Type B pancreatic cell (in vitro differentiated cells): ENCODE results near the gene TRIM71. TPM values are rescaled to one million over a fixed set of nuclear protein-coding genes. Genes with fewer than 3 reads are reported as not detected.
A peak's percentile ranks its signal among the peaks of the same experiment; 100 is the strongest.

Source experiments
- DNase-seq: peaks from one replicate; pipeline ENCODE4 v3.0.0; 2021; ENCODE audit warnings: mixed read lengths; ENCODE audit not compliant: unreplicated experiment; ENCODE audit errors: extremely low spot score
- H3K27ac Mint-ChIP-seq: 2 replicates; pipeline ENCODE4 v1.8.0; 2021; ENCODE audit warnings: mild to moderate bottlenecking, mixed read lengths
- H3K27me3 Mint-ChIP-seq: 2 replicates; pipeline ENCODE4 v1.8.0; 2021; ENCODE audit warnings: mixed read lengths
- H3K36me3 Mint-ChIP-seq: 2 replicates; pipeline ENCODE4 v1.8.0; 2021; ENCODE audit warnings: mixed read lengths
- H3K4me1 Mint-ChIP-seq: one replicate; pipeline ENCODE4 v1.8.0; 2021; ENCODE audit warnings: mixed read lengths; ENCODE audit not compliant: unreplicated experiment
- H3K4me3 Mint-ChIP-seq: 2 replicates; pipeline ENCODE4 v1.8.0; 2021; ENCODE audit warnings: mild to moderate bottlenecking, mixed read lengths
- H3K9me3 Mint-ChIP-seq: 2 replicates; pipeline ENCODE4 v1.8.0; 2021; ENCODE audit warnings: mixed read lengths
- total RNA-seq: library from RNA; stranded (reverse); gene quantifications from 2 replicates; pipeline ENCODE4 v1.2.1, GENCODE V29; 2021; ENCODE audit warnings: low replicate concordance
- TF ChIP-seq, protein P1 (sequence below): fragments of 200-600 bp; sonication (generic); conservative IDR thresholded peaks from 2 replicates; pipeline ENCODE4 v1.5.0; 2021; ENCODE audit warnings: antibody characterized with exemption, mild to moderate bottlenecking

TRIM71 gene
- total RNA-seq, 1 donor from 2014 or later = 26.5 TPM

DNA sequence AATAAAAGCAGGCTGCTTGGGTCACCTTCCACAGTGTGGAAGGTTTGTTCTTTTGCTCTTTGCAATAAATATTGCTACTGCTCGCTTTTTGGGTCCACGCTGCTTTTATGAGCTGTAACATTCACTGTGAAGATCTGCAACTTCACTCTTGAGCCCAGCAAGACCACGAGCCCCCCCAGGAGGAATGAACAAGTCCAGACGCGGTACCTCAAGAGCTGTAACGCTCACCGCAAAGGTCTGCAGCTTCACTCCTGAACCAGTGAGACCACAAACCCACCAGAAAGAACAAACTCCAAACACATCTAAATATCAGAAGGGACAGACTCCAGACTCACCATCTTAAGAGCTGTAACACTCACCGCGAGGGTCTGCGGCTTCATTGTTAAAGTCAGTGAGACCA lies 86.2 kb downstream of the TRIM71 start:
- Mint-ChIP-seq H3K27me3 (no peaks in the 10 kb centered on the region), H3K27ac (no peak overlapping the region), H3K4me3 (peak overlapping the region; percentile 22), H3K9me3 (no peaks in the 10 kb centered on the region), H3K4me1 (no peaks in the 10 kb centered on the region), H3K36me3 (no peaks in the 10 kb centered on the region)
- DNase-seq = no peak
- TF ChIP-seq, protein P1, sequence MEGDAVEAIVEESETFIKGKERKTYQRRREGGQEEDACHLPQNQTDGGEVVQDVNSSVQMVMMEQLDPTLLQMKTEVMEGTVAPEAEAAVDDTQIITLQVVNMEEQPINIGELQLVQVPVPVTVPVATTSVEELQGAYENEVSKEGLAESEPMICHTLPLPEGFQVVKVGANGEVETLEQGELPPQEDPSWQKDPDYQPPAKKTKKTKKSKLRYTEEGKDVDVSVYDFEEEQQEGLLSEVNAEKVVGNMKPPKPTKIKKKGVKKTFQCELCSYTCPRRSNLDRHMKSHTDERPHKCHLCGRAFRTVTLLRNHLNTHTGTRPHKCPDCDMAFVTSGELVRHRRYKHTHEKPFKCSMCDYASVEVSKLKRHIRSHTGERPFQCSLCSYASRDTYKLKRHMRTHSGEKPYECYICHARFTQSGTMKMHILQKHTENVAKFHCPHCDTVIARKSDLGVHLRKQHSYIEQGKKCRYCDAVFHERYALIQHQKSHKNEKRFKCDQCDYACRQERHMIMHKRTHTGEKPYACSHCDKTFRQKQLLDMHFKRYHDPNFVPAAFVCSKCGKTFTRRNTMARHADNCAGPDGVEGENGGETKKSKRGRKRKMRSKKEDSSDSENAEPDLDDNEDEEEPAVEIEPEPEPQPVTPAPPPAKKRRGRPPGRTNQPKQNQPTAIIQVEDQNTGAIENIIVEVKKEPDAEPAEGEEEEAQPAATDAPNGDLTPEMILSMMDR = no peak

DNA sequence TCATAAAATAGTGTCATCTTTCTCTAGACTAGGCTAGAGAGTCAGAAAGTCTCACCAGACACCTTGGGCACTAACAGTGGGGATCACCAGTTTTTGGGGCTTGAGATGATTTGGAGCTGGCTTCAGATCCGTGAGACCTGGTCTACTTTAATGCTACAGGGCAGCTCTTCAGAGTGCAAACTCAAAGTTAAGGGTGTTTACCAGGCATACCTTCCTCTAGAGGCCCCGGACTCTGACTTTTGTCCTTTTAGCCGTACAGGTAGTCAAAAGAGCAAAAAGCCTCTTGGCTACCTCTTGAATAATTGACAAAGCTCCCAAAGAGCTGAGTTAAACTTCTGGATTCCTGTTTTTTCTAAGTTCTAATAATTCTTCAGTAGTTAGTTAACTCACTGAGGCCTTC lies 92.2 kb downstream of the TRIM71 start:
- Mint-ChIP-seq H3K4me3 (no peak overlapping the region), H3K27ac (no peak overlapping the region), H3K4me1 (peaks cover 6% of the 10 kb centered on the region), H3K9me3 (peaks cover 8% of the 10 kb centered on the region), H3K36me3 (no peaks in the 10 kb centered on the region), H3K27me3 (no peaks in the 10 kb centered on the region)
- TF ChIP-seq, protein P1 = no peak
- no peak for DNase-seq

DNA sequence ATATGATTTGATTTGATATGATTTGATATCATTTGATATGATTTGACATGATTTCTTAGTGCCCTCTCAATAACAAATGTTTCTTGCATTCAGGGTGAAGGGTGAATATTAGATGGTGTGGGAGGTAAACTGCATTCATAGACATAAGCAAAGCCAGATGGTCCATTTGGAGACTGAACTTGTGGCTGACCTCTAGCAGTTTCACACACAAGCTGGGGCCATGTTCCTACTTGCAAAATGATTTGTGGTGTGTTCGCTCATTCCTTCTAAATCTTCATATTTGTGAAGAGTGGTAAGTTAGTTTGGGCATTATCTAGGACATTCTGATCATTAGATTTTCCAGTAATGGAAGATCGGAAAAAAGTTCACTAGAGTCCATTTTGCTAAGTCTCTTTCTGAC lies 93.2 kb downstream of the TRIM71 start:
- Mint-ChIP-seq H3K9me3 (peaks cover 8% of the 10 kb centered on the region), H3K4me3 (no peak overlapping the region), H3K27ac (no peak overlapping the region), H3K36me3 (no peaks in the 10 kb centered on the region), H3K27me3 (no peaks in the 10 kb centered on the region), H3K4me1 (peaks cover 6% of the 10 kb centered on the region)
- TF ChIP-seq, protein P1 = no peak
- no peak for DNase-seq

DNA sequence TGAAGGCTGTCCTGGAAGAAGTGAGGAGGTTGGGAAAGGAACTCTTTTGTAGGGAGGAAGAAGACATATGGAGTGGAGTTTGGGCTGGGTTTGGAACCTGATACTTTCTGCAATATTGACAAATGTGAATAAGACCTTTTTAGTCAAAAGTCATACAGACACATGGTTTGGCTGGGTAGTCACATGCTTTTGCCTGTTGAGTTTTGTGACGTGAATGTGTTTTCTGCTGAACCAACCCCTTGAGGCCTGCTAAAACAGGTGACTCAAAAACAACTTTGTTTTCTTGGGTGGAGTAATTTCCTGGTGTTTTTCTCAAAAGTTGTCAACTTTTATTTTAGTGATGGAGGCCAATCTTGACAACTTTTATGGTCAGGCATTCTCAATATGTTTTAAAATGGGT lies 94.2 kb downstream of the TRIM71 start:
- Mint-ChIP-seq H3K4me1 (peaks cover 6% of the 10 kb centered on the region), H3K27me3 (no peaks in the 10 kb centered on the region), H3K27ac (no peak overlapping the region), H3K9me3 (peaks cover 8% of the 10 kb centered on the region), H3K36me3 (no peaks in the 10 kb centered on the region), H3K4me3 (no peak overlapping the region)
- TF ChIP-seq, protein P1 = no peak
- DNase-seq = no peak

DNA sequence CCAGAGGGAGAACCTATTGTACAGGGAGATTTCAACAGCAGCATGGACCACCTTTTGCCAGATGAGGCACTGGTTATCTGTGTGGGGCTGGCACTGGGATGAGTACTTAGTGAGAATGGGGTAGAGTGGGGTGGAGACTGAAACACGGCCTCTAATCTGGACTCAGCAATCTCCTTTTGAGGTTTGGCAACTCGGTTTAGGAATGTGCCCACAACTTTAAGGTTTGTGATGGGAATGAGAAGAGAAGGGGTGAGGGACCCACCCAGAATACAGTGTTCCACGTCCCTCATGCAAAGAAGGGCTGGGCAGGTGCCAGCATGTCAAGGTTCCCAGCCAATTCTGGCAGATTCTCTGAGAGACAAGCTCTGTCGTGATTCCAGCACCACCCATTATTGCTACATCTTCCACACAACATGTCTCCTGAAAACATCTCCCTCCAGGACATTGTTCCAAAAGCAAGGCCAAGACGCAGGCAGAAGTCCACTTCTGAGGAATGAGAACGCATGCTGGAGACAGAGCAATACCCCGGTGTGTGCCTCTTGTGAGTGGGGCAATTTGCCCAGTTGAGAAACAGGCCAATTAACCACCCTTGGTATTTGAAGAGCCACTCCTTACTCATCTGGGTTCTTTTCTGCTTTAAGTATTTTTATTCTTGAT lies 96.1 kb downstream of the TRIM71 start:
- Mint-ChIP-seq H3K9me3 (peaks cover 8% of the 10 kb centered on the region), H3K27ac (no peak overlapping the region), H3K36me3 (no peaks in the 10 kb centered on the region), H3K27me3 (no peaks in the 10 kb centered on the region), H3K4me1 (peaks cover 6% of the 10 kb centered on the region), H3K4me3 (no peak overlapping the region)
- DNase-seq = no peak
- TF ChIP-seq, protein P1 = peak; percentile 3
